Keratinocyte (primary cell): ENCODE results near the gene AGR3. TPM values are rescaled to one million over a fixed set of nuclear protein-coding genes. Genes with fewer than 3 reads are reported as not detected.

Experiments
- DNase-seq: peaks from one replicate; pipeline ENCODE4 v3.0.0-alpha.2; 2011; ENCODE audit warnings: low read depth, missing footprints, low spot score
- FAIRE-seq: peaks from 2 replicates; lab custom pipeline; 2011; peaks lifted over from hg19 to GRCh38; lab: Jason Lieb, UNC
- H2AFZ ChIP-seq: 2 replicates; pipeline ENCODE4 v1.6.0; 2012; ENCODE audit warnings: low read length, control low read depth, inconsistent platforms; ENCODE audit not compliant: control insufficient read depth
- H3K27ac ChIP-seq: 2 replicates; pipeline ENCODE4 v1.5.1; 2011; ENCODE audit warnings: low read length; ENCODE audit not compliant: control insufficient read depth, insufficient read depth
- H3K27me3 ChIP-seq: 3 replicates; pipeline ENCODE4 v1.6.0; 2011; ENCODE audit warnings: low read length; ENCODE audit not compliant: control insufficient read depth, insufficient read depth; ENCODE audit errors: extremely low read depth
- H3K36me3 ChIP-seq, 2 experiments: 2 replicates in 1 of 2; 3 replicates in 1 of 2; pipeline ENCODE4 v1.5.1; 2011; ENCODE audit warnings: low read length in 2 of 2, mild to moderate bottlenecking in 1 of 2; ENCODE audit not compliant: control insufficient read depth in 2 of 2, insufficient read depth in 2 of 2; ENCODE audit errors: extremely low read depth in 1 of 2
- H3K4me1 ChIP-seq: 3 replicates; pipeline ENCODE4 v1.5.1; 2011; ENCODE audit warnings: low read length; ENCODE audit not compliant: control insufficient read depth, insufficient read depth; ENCODE audit errors: extremely low read depth
- H3K4me2 ChIP-seq: 3 replicates; pipeline ENCODE4 v1.6.0; 2011; ENCODE audit warnings: low read depth, low read length; ENCODE audit not compliant: control insufficient read depth, insufficient read depth; ENCODE audit errors: extremely low read depth
- H3K4me3 ChIP-seq, 3 experiments: fragments of 200-600 bp in 1 of 3; sonication (generic) in 1 of 3; 2 replicates in 2 of 3; 3 replicates in 1 of 3; pipeline ENCODE4 v1.5.1; 2011 to 2016; ENCODE audit warnings: low read length in 3 of 3, mild to moderate bottlenecking in 3 of 3, control low read depth in 2 of 3, inconsistent platforms in 1 of 3, low read depth in 1 of 3, mixed read lengths in 1 of 3, mixed run types in 1 of 3, moderate library complexity in 1 of 3; ENCODE audit not compliant: control insufficient read depth in 2 of 3, insufficient read depth in 2 of 3; ENCODE audit errors: extremely low read depth in 1 of 3
- H3K79me2 ChIP-seq: 2 replicates; pipeline ENCODE4 v1.6.0; 2012; ENCODE audit warnings: low read length; ENCODE audit not compliant: control insufficient read depth, insufficient read depth
- H3K9ac ChIP-seq: 3 replicates; pipeline ENCODE4 v1.6.0; 2011; ENCODE audit warnings: low read length; ENCODE audit not compliant: control insufficient read depth, insufficient read depth; ENCODE audit errors: extremely low read depth
- H3K9me1 ChIP-seq: 3 replicates; pipeline ENCODE4 v1.6.0; 2011; ENCODE audit warnings: low read length; ENCODE audit not compliant: control insufficient read depth, insufficient read depth; ENCODE audit errors: extremely low read depth
- H3K9me3 ChIP-seq: 2 replicates; pipeline ENCODE4 v1.5.1; 2012; ENCODE audit warnings: low read depth, low read length; ENCODE audit not compliant: control insufficient read depth
- H4K20me1 ChIP-seq: 3 replicates; pipeline ENCODE4 v1.6.0; 2011; ENCODE audit warnings: low read length; ENCODE audit not compliant: control insufficient read depth, insufficient read depth; ENCODE audit errors: extremely low read depth
- CTCF ChIP-seq, 3 experiments: IDR thresholded peaks in 1 of 3; conservative IDR thresholded peaks in 1 of 3; optimal IDR thresholded peaks in 1 of 3; 2 replicates in 2 of 3; 3 replicates in 1 of 3; pipeline versions ENCODE3 to v1.5.1; 2011; ENCODE audit warnings: low read length in 3 of 3, mild to moderate bottlenecking in 3 of 3, moderate library complexity in 2 of 3, control low read depth in 1 of 3, inconsistent platforms in 1 of 3; ENCODE audit not compliant: insufficient read depth in 2 of 3; ENCODE audit errors: extremely low read depth in 1 of 3
- EZH2 ChIP-seq: IDR thresholded peaks from one replicate; pipeline ENCODE4 v1.6.1; 2012; ENCODE audit warnings: inconsistent platforms, mild to moderate bottlenecking, low read length, moderate library complexity
- dilution Hi-C: fragments of 300-500 bp; cut with MboI; formaldehyde crosslinking; loops from one replicate; pipeline ENCODE4 v1.7.0; 2020; ENCODE audit warnings: low sequenced_read_pairs; ENCODE audit not compliant: extremely low pct_ligation_motif_present
- polyA minus RNA-seq, 3 experiments: library from RNA; depleted of rRNA, polyadenylated mRNA; stranded (reverse); fragments of >200 nt; gene quantifications; 1 replicate in 1 of 3; 2 replicates in 1 of 3; 3 replicates in 1 of 3; pipeline ENCODE4 v1.2.3, GENCODE V29; 2011
- polyA plus RNA-seq, 5 experiments: library from polyadenylated mRNA; depleted of rRNA in 3 of 5; stranded (reverse) in 3 of 5; stranded (forward) in 1 of 5; unstranded in 1 of 5; fragments of >200 nt; gene quantifications; 1 replicate in 1 of 5; 2 replicates in 3 of 5; 3 replicates in 1 of 5; pipeline versions ENCODE4 v1.2.1 to v1.2.3, GENCODE V29; 2011 to 2012; ENCODE audit warnings: missing spikeins in 2 of 5, low read depth in 1 of 5, low replicate concordance in 1 of 5

The AGR3 gene
- polyA plus RNA-seq (not detected in 3 replicates), polyA minus RNA-seq (not detected in 3 replicates)
- polyA plus RNA-seq (2011; ENCODE audit: low read depth): not detected
- polyA plus RNA-seq (2011; cell fraction: cytosol; rRNA removed): not detected in 2 replicates
- polyA plus RNA-seq (2011; cell fraction: nucleus; rRNA removed): not detected in 2 replicates
- polyA plus RNA-seq (2012; ENCODE audit: low replicate concordance): not detected in 2 replicates
- not detected for polyA minus RNA-seq (2011; cell fraction: cytosol; rRNA and poly(A)+ RNA removed)
- polyA minus RNA-seq (2011; cell fraction: nucleus; rRNA and poly(A)+ RNA removed): not detected in 2 replicates

DNA sequence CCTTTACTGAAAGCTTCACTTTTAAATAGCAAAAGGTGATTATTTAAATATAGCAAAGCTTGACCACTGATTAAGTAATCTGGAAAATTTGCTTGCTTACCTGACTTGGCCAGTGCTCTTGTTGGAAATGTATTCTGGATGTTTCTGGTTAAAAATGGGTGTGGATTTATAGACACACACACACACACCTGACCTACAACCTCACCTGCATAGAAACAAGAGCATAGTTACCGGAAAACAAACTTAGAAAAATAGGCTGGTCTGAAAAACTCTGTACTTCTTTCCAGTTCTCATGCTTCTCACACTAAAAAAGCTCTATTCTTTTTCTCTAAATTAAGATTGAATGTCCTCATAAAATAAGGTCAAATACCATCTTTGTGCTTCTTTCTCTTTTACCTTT, at the start of gene AGR3:
Gene AGR3 (minus strand): TSS at position 140 of the 400 bp plus-strand sequence. CDS start 3,365 bp downstream, outside the sequence.
- FAIRE-seq (no peak), DNase-seq (no peak)
- no peaks in the 10 kb centered on the region for H3K4me1 ChIP-seq
- H3K4me2 ChIP-seq: no peak within 1 kb of the TSS
- no peak within 1 kb of the TSS for H3K9ac ChIP-seq
- no peak within 1 kb of the TSS for H2AFZ ChIP-seq
- dilution Hi-C loops: no loop called here
- TF ChIP-seq CTCF (optimal IDR thresholded peaks at IDR 0.05 in 1 of 3, IDR thresholded peaks at IDR 0.05 in 1 of 3, conservative IDR thresholded peaks at IDR 0.05 in 1 of 3; ENCODE audit: extremely low read depth in 1 of 3, insufficient read depth in 2 of 3, low read length in 3 of 3) (no peak), EZH2 (no peak)
- H3K9me3 ChIP-seq: no peaks in the 10 kb centered on the region
- no peaks in the 10 kb centered on the region for H3K36me3 ChIP-seq
- no peaks in the 10 kb centered on the region for H3K9me1 ChIP-seq
- no peaks in the 10 kb centered on the region for H4K20me1 ChIP-seq
- no peaks in the 10 kb centered on the region for H3K79me2 ChIP-seq
- no peak within 1 kb of the TSS for H3K4me3 ChIP-seq
- H3K27ac ChIP-seq: no peak within 1 kb of the TSS
- H3K27me3 ChIP-seq: no peaks in the 10 kb centered on the region

DNA sequence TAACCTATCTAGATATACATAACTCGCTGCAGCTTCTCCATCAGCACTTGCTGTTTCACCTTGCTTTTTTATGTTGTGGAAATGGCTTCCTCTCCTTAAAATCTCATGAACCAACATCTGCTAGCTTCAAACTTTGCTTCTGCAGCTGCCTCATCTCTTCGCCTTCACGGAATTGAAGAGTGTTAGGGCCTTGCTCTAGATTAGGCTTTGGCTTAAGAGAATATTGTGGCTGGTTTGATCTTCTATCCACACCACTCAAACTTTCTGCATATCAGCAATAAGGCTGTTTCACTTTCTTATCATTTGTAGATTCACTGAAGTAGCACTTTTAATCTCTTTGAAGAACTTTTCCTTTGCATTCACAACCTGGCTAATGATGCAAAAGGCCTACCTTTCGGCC, 49.2 kb upstream of the AGR3 start:
- H3K79me2 ChIP-seq: no peaks in the 10 kb centered on the region
- H3K36me3 ChIP-seq: no peaks in the 10 kb centered on the region
- DNase-seq: no peak
- TF ChIP-seq EZH2 (no peak), CTCF (optimal IDR thresholded peaks at IDR 0.05 in 1 of 3, IDR thresholded peaks at IDR 0.05 in 1 of 3, conservative IDR thresholded peaks at IDR 0.05 in 1 of 3; ENCODE audit: extremely low read depth in 1 of 3, insufficient read depth in 2 of 3, low read length in 3 of 3) (no peak)
- H2AFZ ChIP-seq: no peak overlapping the region
- no peak overlapping the region for H3K4me3 ChIP-seq
- no peaks in the 10 kb centered on the region for H3K9me1 ChIP-seq
- H3K4me2 ChIP-seq: no peak overlapping the region
- dilution Hi-C loops: no loop called here
- FAIRE-seq: no peak
- H3K27me3 ChIP-seq: no peaks in the 10 kb centered on the region
- no peaks in the 10 kb centered on the region for H4K20me1 ChIP-seq
- H3K9me3 ChIP-seq: no peaks in the 10 kb centered on the region
- H3K27ac ChIP-seq: no peak overlapping the region
- H3K9ac ChIP-seq: no peak overlapping the region
- H3K4me1 ChIP-seq: peaks cover 23% of the 10 kb centered on the region
